Astrocyte (in vitro differentiated cells and primary cell): Measurements from ENCODE around the gene FRMD4A.

Experiments used
- CTCF ChIP-seq: IDR thresholded peaks from 2 replicates; pipeline ENCODE4 v1.5.1; 2011; ENCODE audit warnings: low read depth, mild to moderate bottlenecking, inconsistent platforms, low read length, moderate library complexity; ENCODE audit not compliant: insufficient read depth
- EZH2 ChIP-seq: IDR thresholded peaks from 2 replicates; pipeline ENCODE4 v1.6.1; 2012; ENCODE audit warnings: mild to moderate bottlenecking, low read length, inconsistent platforms; ENCODE audit not compliant: insufficient read depth

GRCh38 chr10:13939391-13939790 is 391.3 kb downstream of the FRMD4A start:
- TF ChIP-seq CTCF (no peak), EZH2 (no peak)
